ENCODE measurements around the gene LRP1B. TPM values are rescaled to one million over a fixed set of nuclear protein-coding genes. Genes with fewer than 3 reads are reported as not detected.
"Not testable (repeated sequence)": the region's sequence is repeated elsewhere in the genome, so short reads cannot be mapped to it uniquely, and the experiment has no call there.

LRP1B gene
- total RNA-seq, 2 experiments from 2014 or later, result not detected

DNA sequence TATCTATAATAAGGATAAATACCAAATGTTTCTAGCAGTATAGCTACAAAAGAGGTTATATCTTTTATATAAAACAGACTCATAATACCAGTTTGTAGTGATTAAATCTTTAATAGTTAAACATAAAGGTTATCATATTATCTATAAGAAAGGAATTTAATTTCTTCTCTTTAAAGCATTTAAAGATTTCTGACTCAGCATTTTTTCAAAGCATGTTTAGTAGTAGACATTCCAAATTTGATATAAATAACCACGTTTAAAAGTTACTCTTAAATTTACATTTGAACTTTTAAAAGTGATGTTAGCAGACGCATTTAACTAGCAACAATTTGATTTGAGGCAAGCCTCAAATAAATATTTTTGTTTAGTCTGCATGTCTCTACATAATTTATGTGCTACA, 1842.6 kb downstream of the LRP1B start:
- ChIA-PET POLR2A (no interaction called here), CTCF (no interaction called here)
- Mint-ChIP-seq H3K27me3 (ENCODE audit: low read depth) (no peaks in the 10 kb centered on the region), H3K9me3 (ENCODE audit: insufficient read depth) (no peaks in the 10 kb centered on the region), H3K36me3 (ENCODE audit: low read depth) (no peaks in the 10 kb centered on the region), H3K4me3 (no peak overlapping the region), H3K27ac (no peak overlapping the region), H3K4me1 (ENCODE audit: low read depth) (no peaks in the 10 kb centered on the region)
- DNase-seq (no peak), ATAC-seq (no peak)

DNA sequence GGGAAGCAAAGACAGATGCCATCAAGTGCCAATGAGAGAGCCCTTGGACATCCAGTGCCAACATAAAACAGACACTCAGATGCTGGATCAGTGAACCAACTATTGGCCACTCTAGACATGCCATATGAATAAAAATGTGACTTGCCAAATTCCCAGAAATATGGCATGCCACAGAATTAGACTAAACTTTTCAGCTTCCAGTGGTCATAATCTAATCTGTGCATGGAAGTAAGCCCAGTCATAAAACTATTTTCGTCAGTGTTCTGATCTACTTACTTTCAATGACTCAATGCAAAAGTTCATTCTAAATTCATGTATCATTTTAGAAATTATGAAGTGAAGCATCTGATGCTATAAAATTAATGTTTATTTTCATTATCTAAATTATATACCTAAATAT, 1844.4 kb downstream of the LRP1B start:
- ChIA-PET POLR2A (no interaction called here), CTCF (no interaction called here)
- DNase-seq (no peak), ATAC-seq (no peak)
- Mint-ChIP-seq H3K4me3 (no peak overlapping the region), H3K9me3 (ENCODE audit: insufficient read depth) (no peaks in the 10 kb centered on the region), H3K27ac (no peak overlapping the region), H3K36me3 (ENCODE audit: low read depth) (no peaks in the 10 kb centered on the region), H3K27me3 (ENCODE audit: low read depth) (no peaks in the 10 kb centered on the region), H3K4me1 (ENCODE audit: low read depth) (no peaks in the 10 kb centered on the region)

DNA sequence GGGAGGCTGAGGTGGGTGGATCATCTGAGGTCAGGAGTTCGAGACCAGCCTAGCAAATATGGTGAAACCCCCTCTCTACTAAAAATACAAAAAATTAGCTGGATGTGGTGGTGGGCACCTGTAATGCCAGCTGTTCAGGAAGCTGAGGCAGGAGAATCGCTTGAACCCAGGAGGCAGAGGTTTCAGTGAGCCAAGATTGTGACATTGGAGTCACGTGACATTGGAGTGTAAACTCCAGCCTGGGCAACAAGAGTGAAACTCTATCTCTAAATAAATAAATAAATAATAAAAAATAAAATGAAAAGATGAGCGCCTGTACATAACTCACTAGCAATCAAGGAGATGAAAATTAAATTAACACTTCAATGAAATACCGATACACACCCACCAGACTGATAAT, 1853.5 kb downstream of the LRP1B start:
- H3K27me3 Mint-ChIP-seq (ENCODE audit: low read depth); H3K4me3 Mint-ChIP-seq; ATAC-seq; H3K36me3 Mint-ChIP-seq (ENCODE audit: low read depth); H3K27ac Mint-ChIP-seq; H3K9me3 Mint-ChIP-seq (ENCODE audit: insufficient read depth); H3K4me1 Mint-ChIP-seq (ENCODE audit: low read depth); DNase-seq; POLR2A ChIA-PET; CTCF ChIA-PET: not testable (repeated sequence)

DNA sequence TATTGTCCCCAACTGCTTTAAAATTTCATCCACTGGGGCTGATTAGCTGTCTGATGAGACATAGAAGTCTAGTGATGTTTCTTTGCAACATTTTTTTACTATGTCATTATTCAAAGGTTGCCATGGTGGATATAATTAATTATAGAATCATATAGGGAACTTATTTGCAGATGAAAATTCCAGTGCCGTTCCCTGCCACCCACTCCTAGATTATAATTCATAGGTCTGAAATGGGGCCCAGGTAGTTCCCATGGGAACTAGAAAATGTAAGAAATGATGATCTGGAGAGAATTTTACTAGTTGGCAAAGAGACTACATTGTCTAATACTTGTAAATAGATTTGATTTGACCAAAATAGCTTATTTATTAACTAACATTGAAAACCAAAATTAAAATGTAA, 1854.2 kb downstream of the LRP1B start:
- ATAC-seq (no peak), DNase-seq (no peak)
- no peaks in the 10 kb centered on the region for H3K27me3 Mint-ChIP-seq (ENCODE audit: low read depth)
- POLR2A ChIA-PET, result no interaction called here
- CTCF ChIA-PET, result no interaction called here
- H3K4me1 Mint-ChIP-seq (ENCODE audit: low read depth), result no peaks in the 10 kb centered on the region
- H3K4me3 Mint-ChIP-seq, result no peak overlapping the region
- no peak overlapping the region for H3K27ac Mint-ChIP-seq
- peaks cover 8% of the 10 kb centered on the region for H3K9me3 Mint-ChIP-seq (ENCODE audit: insufficient read depth)
- H3K36me3 Mint-ChIP-seq (ENCODE audit: low read depth), result no peaks in the 10 kb centered on the region

DNA sequence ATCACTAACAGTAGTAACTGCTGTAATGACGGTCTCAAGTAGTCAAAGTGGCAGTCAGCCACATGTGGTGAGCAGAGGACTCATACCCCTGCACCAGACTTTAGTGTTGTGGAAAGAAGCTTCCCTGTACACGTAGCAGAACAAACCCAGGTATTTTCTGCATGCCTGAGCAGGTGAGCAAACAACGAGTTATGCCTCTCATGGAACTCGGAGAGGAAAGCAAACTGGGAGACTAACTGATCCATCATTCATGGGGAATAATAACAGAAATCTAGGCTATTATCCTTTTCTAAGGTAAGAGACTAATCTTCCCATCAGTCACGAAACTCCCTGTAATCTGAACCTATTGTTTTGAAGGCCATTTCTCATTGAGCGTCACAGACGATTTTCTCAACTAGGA, 1855.4 kb downstream of the LRP1B start:
- H3K4me3 Mint-ChIP-seq, result no peak overlapping the region
- no peaks in the 10 kb centered on the region for H3K36me3 Mint-ChIP-seq (ENCODE audit: low read depth)
- ChIA-PET POLR2A (no interaction called here), CTCF (no interaction called here)
- H3K27ac Mint-ChIP-seq, result no peak overlapping the region
- no peaks in the 10 kb centered on the region for H3K27me3 Mint-ChIP-seq (ENCODE audit: low read depth)
- no peaks in the 10 kb centered on the region for H3K4me1 Mint-ChIP-seq (ENCODE audit: low read depth)
- no peak for ATAC-seq
- H3K9me3 Mint-ChIP-seq (ENCODE audit: insufficient read depth), result peaks cover 8% of the 10 kb centered on the region
- DNase-seq, result no peak

DNA sequence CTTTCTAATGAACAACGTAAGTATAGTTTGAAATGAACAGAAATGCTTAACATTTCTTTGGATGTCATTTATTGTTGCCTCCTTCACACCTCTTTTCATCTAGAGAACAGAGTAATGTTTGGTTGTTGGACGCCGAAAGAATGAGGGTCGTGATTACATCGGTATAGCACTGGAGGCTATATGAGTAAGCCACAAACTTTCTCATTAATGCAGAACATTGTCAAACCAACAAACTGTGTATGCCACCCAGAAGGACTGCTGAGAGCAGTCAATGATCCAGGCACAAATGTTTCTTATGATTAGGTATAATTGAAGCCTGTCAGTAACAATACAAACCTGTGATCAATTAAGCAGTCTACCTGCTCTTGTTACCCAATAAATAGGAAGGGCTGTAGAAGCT, 1855.9 kb downstream of the LRP1B start:
- H3K27ac Mint-ChIP-seq, result no peak overlapping the region
- no peaks in the 10 kb centered on the region for H3K4me1 Mint-ChIP-seq (ENCODE audit: low read depth)
- H3K36me3 Mint-ChIP-seq (ENCODE audit: low read depth), result no peaks in the 10 kb centered on the region
- H3K27me3 Mint-ChIP-seq (ENCODE audit: low read depth), result no peaks in the 10 kb centered on the region
- ChIA-PET POLR2A (no interaction called here), CTCF (no interaction called here)
- DNase-seq (no peak), ATAC-seq (no peak)
- H3K4me3 Mint-ChIP-seq, result no peak overlapping the region
- H3K9me3 Mint-ChIP-seq (ENCODE audit: insufficient read depth), result peaks cover 8% of the 10 kb centered on the region

DNA sequence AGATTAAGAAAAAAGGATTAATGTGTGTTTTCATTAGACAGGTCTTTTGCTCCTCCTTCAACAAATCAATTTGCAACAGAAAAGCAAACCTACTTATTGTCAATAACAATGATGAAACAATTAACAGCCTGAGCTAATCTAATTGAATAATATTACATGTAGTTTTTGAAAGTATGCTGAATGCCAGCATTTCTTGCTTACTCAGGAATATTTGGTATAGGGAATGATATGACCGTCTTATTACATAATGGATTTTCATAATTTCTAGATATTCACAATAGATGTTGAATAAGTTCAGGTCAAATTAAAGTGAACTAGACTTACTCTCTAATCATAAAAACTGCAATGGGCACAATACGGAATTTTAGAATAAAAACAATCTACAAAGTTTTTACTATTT, 1856.9 kb downstream of the LRP1B start:
- no peak overlapping the region for H3K27ac Mint-ChIP-seq
- DNase-seq (no peak), ATAC-seq (no peak)
- ChIA-PET CTCF (no interaction called here), POLR2A (no interaction called here)
- H3K36me3 Mint-ChIP-seq (ENCODE audit: low read depth), result no peaks in the 10 kb centered on the region
- H3K27me3 Mint-ChIP-seq (ENCODE audit: low read depth), result no peaks in the 10 kb centered on the region
- H3K4me1 Mint-ChIP-seq (ENCODE audit: low read depth), result no peaks in the 10 kb centered on the region
- H3K4me3 Mint-ChIP-seq, result no peak overlapping the region
- H3K9me3 Mint-ChIP-seq (ENCODE audit: insufficient read depth), result peaks cover 8% of the 10 kb centered on the region

DNA sequence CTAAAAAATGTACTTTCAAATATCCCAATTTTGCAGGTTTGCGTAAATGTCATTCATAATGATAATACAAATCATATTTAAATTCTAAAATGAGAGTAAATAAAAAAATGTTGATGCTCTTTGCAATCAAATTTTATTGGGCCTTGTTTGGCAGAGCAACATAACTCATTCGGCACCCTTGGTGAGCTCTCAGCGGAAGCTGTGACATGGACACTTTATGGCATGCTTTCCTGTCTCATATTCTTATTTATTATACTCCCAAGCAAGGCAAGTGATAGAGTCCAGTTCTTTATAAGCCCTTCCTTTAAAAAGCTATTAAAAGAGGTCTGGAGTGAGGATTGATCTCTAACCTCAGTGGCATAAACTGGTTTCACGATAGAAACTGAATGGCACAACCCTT, 1857.4 kb downstream of the LRP1B start:
- no peaks in the 10 kb centered on the region for H3K4me1 Mint-ChIP-seq (ENCODE audit: low read depth)
- no peaks in the 10 kb centered on the region for H3K36me3 Mint-ChIP-seq (ENCODE audit: low read depth)
- ATAC-seq (no peak), DNase-seq (no peak)
- no peaks in the 10 kb centered on the region for H3K27me3 Mint-ChIP-seq (ENCODE audit: low read depth)
- H3K4me3 Mint-ChIP-seq, result no peak overlapping the region
- no peak overlapping the region for H3K27ac Mint-ChIP-seq
- peaks cover 8% of the 10 kb centered on the region for H3K9me3 Mint-ChIP-seq (ENCODE audit: insufficient read depth)
- ChIA-PET CTCF (no interaction called here), POLR2A (no interaction called here)

DNA sequence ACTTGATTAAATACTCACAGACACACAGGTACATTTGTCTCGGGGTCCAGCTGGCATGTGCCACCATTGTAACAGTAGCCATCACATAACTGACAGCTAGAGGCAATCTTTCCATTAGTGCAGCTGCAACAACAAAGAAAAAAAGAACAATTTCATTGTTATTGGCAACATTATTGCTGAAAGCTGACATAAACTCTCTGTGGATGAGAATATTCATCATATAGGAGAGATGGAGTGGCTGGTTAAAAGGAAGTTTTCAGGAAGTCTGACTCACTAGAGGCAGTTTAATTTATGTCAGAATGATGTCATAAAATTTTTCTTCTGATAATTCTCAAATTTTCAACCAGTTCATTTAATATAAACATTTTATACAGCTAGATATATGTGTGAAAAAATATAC, 1860.6 kb downstream of the LRP1B start:
- ChIA-PET CTCF (no interaction called here), POLR2A (no interaction called here)
- Mint-ChIP-seq H3K27ac (no peak overlapping the region), H3K36me3 (ENCODE audit: low read depth) (no peaks in the 10 kb centered on the region), H3K4me3 (no peak overlapping the region), H3K9me3 (ENCODE audit: insufficient read depth) (no peaks in the 10 kb centered on the region), H3K4me1 (ENCODE audit: low read depth) (no peaks in the 10 kb centered on the region), H3K27me3 (ENCODE audit: low read depth) (no peaks in the 10 kb centered on the region)
- DNase-seq (no peak), ATAC-seq (no peak)

DNA sequence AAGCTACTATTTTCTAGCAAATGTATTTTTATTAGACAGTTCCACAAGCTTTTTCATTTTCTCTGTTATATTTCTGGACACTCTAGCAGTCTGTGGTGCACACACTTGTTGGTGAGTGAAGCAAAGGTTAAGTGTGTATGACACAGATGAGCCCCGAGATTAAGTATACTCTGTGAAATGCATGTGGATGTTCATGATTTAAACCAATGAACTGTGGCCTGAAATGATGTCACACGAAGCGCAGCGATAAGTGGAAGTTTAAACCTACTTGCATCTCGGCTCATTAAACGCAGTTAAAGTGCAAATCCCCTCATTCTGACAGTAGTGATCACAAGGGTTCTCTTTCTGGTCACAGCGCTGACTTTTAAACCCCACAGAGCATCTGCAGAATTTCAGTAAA, 1861.8 kb downstream of the LRP1B start:
- ATAC-seq, result no peak
- H3K9me3 Mint-ChIP-seq (ENCODE audit: insufficient read depth), result no peaks in the 10 kb centered on the region
- CTCF ChIA-PET, result no interaction called here
- H3K27me3 Mint-ChIP-seq (ENCODE audit: low read depth), result no peaks in the 10 kb centered on the region
- no peak for DNase-seq
- H3K4me1 Mint-ChIP-seq (ENCODE audit: low read depth), result no peaks in the 10 kb centered on the region
- no peaks in the 10 kb centered on the region for H3K36me3 Mint-ChIP-seq (ENCODE audit: low read depth)
- no peak overlapping the region for H3K27ac Mint-ChIP-seq
- no peak overlapping the region for H3K4me3 Mint-ChIP-seq
- POLR2A ChIA-PET, result no interaction called here

DNA sequence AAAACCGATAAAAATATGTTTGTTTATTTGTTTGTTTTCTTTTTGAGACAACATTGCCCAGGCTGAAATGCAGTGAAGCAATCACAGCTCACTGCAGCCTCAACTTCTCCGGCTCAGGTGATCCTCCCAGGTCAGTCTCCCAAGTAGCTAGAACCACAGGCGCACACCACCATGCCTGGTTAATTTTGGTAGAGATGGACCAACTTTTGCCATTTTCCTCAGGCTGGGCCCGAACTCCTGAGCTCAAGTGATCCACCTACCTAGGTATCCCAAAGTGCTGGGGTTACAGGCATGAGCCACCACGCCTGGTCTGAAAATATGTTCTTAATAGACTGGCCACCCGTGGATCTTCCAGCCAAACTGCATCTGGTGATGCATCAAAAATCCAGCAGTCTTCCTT, 1867.9 kb downstream of the LRP1B start:
- no peaks in the 10 kb centered on the region for H3K4me1 Mint-ChIP-seq (ENCODE audit: low read depth)
- no peaks in the 10 kb centered on the region for H3K36me3 Mint-ChIP-seq (ENCODE audit: low read depth)
- DNase-seq (no peak), ATAC-seq (no peak)
- H3K9me3 Mint-ChIP-seq (ENCODE audit: insufficient read depth), result peaks cover 5% of the 10 kb centered on the region
- no peak overlapping the region for H3K4me3 Mint-ChIP-seq
- POLR2A ChIA-PET, result no interaction called here
- no peaks in the 10 kb centered on the region for H3K27me3 Mint-ChIP-seq (ENCODE audit: low read depth)
- CTCF ChIA-PET, result no interaction called here
- no peak overlapping the region for H3K27ac Mint-ChIP-seq

DNA sequence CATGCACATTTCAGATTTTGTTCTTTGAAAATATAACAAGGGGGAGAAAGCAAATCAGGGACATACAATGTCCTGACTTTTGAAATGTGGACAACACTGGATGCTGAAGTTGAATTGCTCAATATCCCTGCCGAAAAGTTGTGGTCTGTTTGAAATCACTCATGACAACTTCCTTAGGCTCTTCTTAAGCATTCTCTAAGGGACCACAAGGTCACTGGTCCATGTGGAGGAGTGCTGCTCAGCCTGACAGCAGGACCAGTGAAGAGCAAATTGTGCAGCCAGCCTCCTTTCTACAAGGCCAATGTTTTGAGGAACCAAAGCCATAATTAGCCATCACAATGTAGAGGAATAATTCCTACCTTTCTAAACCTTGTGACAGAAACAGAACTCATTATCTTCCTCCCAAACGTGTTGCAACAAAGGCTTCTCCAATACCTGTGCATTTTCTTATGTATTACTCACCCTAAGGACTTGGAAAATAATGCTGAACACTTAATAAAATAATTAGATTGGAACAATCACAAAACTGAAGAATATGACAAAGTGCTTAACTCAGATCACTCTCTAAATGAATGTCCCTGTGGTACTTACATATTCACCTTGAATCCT, 1873.0 kb downstream of the LRP1B start:
- H3K27me3 Mint-ChIP-seq (ENCODE audit: low read depth), result no peaks in the 10 kb centered on the region
- POLR2A ChIA-PET, result no interaction called here
- no peaks in the 10 kb centered on the region for H3K4me1 Mint-ChIP-seq (ENCODE audit: low read depth)
- CTCF ChIA-PET, result no interaction called here
- no peaks in the 10 kb centered on the region for H3K9me3 Mint-ChIP-seq (ENCODE audit: insufficient read depth)
- no peak for DNase-seq
- no peak overlapping the region for H3K4me3 Mint-ChIP-seq
- H3K36me3 Mint-ChIP-seq (ENCODE audit: low read depth), result no peaks in the 10 kb centered on the region
- no peak overlapping the region for H3K27ac Mint-ChIP-seq
- no peak for ATAC-seq

DNA sequence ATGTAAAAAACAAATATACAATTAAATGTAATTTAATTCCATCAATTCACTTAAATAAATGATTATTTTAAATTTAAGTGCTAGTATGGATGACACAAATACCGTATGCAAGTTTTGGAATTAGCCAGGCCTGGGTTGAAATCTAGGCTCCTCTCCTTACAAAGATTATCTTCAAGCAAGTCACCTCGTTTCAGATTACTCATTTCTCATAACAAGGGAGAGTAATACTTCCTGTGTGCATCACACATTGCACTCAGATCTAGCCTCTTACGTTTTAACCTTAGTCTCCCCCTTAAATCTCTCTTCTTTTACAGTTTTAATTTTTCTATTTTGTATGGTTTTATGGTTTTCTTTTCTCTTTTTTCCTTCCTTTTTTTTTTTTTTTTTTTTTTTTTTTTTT, 1874.7 kb downstream of the LRP1B start:
- Mint-ChIP-seq H3K27ac (no peak overlapping the region), H3K36me3 (ENCODE audit: low read depth) (no peaks in the 10 kb centered on the region), H3K27me3 (ENCODE audit: low read depth) (no peaks in the 10 kb centered on the region), H3K4me1 (ENCODE audit: low read depth) (no peaks in the 10 kb centered on the region), H3K9me3 (ENCODE audit: insufficient read depth) (no peaks in the 10 kb centered on the region), H3K4me3 (no peak overlapping the region)
- DNase-seq, result no peak
- POLR2A ChIA-PET, result no interaction called here
- CTCF ChIA-PET, result no interaction called here
- no peak for ATAC-seq

All from activated CD8-positive, alpha-beta T cell treated with anti-CD3 and anti-CD28 coated beads, Interleukin-2, amount 10 ng/mL, durations not matched to agents 7 days and 5 days (primary cell).